Measurements from ENCODE around the gene UHMK1. TPM values are rescaled to one million over a fixed set of nuclear protein-coding genes. Genes with fewer than 3 reads are reported as not detected.
"Not testable (repeated sequence)": the region's sequence is repeated elsewhere in the genome, so short reads cannot be mapped to it uniquely, and the experiment has no call there.

Gene UHMK1, protein sequence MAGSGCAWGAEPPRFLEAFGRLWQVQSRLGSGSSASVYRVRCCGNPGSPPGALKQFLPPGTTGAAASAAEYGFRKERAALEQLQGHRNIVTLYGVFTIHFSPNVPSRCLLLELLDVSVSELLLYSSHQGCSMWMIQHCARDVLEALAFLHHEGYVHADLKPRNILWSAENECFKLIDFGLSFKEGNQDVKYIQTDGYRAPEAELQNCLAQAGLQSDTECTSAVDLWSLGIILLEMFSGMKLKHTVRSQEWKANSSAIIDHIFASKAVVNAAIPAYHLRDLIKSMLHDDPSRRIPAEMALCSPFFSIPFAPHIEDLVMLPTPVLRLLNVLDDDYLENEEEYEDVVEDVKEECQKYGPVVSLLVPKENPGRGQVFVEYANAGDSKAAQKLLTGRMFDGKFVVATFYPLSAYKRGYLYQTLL
- total RNA-seq: 24.7 TPM
- long read RNA-seq, full-length matches to known transcripts: 20 of 31 reads
- long read RNA-seq, partial matches to known transcripts: 2 of 31 reads
- long read RNA-seq, other reads (novel, unspliced or antisense): 9 of 31 reads

DNA sequence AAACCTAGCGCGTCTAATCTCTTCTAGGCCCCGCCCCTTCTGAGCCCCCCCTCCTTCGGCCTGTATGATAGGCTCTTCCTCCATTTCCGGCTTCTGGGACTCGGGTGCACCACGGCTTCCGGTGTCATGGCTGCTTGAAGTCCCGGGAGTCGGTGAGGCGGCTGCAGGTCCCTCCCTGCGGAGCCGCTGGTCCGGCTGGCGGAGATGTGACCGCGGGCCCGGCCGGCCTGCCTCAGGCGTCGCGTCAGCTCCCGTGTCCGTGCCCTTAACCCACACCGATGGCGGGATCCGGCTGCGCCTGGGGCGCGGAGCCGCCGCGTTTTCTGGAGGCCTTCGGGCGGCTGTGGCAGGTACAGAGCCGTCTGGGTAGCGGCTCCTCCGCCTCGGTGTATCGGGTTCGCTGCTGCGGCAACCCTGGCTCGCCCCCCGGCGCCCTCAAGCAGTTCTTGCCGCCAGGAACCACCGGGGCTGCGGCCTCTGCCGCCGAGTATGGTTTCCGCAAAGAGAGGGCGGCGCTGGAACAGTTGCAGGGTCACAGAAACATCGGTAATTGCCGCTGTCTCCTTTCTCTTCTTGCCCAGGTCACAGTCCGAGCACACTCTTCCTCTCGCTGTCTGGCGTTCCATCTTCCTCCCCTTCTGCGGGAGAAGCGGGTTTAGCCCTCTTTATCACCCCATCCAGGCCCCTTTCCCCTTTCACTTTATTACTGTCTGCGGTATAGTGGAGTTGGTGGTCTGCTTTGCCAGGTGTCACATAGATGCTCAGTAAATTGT, at the start of gene UHMK1:
UHMK1 (plus strand) TSS at position 96 of the 773 bp plus-strand sequence; CDS start at position 279, 183 bp downstream.
- DNase-seq (ENCODE audit: low spot score): peak; percentile 96
- intact Hi-C loops (cut with DNase I): loop anchor here (1.0 kb wide), 1 partner anchor 63 kb away; the partner anchor contains the start of gene UAP1

DNA sequence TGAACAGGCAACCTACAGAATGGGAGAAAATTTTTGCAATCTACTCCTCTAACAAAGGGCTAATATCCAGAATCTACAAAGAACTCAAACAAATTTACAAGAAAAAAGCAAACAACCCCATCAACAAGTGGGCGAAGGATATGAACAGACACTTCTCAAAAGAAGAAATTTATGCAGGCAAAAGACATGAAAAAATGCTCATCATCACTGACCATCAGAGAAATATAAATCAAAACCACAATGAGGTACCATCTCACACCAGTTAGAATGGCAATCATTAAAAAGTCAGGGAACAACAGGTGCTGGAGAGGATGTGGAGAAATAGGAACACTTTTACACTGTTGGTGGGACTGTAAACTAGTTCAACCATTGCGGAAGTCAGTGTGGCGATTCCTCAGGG, 43.3 kb upstream of the UHMK1 start:
- intact Hi-C loops (cut with DNase I): not testable (repeated sequence)

DNA sequence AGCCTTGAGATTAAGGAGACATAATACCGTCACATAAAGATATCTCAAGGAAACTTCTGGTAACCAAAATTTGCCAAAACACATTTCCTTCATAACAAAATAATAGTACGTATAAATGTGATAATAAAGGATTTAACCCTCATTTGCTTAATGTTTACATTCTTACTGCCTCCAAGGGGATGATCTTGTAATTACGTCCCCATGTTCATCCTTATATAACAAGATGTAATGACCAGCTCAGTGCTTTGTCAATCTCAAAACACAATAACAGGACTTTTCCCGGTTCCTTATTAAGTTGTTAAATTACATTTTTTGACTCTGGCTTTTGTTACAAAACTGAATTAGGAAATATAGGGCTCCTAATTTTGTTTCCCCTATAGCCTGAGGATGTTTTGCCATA, 41.3 kb upstream of the UHMK1 start:
- DNase-seq (ENCODE audit: low spot score): no peak
- intact Hi-C loops (cut with DNase I): no loop called here

More for the DNA sequence above, 43.3 kb upstream of the UHMK1 start:
- not testable (repeated sequence) for DNase-seq (ENCODE audit: low spot score)

DNA sequence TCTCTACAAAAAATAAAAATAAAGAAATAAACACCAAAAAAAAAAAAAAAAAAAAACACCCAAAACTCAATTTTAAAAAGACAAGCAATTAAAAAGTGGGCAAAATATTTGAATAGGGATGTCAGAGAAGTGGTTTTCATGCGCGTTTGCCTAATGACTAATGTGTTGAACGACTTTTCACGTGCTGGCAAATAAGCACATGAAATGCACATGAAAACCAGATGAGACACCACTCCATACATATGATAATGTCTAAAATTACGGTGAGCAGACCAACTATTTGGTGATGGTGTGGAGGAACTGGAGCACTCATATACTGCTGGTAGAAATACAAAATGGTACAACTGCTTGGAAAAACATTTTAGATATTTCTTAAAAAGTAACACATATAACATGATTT, 39.4 kb upstream of the UHMK1 start:
- DNase-seq (ENCODE audit: low spot score): no peak
- intact Hi-C loops (cut with DNase I): no loop called here

DNA sequence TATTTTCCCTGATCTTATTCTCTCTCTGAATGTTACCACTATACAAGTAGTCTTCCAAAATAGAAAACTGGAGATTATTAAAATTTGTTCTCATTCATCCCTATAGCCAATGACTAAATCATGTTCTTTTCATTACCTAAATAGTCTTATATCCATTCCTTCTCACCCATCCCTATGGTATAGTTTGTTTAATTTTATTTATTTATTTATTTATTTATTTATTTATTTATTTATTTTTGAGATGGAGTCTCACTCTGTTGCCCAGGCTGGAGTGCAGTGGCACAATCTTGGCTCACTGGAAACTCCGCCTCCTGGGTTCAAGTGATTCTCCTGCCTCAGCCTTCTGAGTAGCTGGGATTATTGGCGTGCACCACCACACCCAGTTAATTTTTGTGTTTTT, 35.2 kb upstream of the UHMK1 start:
- DNase-seq (ENCODE audit: low spot score); intact Hi-C loops (cut with DNase I): not testable (repeated sequence)

DNA sequence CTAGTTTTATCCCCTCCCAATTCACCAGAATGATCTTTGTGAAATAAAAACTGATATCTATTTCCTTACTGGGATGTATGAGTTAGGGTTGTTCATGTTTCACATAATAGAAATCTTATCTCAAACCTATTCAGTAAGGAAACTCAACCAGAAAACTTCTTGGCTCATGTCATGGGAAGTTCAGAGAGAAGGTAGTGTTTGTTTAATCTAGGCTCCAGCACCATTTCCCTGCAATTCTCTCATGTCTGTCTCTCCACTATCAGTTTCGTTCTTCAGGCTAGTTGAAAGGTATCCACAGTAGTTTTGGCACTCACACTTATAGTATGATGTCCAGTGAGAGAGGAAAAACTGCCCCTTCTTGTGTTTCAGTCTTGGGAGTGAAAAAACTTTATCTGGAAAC, 34.6 kb upstream of the UHMK1 start:
- intact Hi-C loops (cut with DNase I): no loop called here
- no peak for DNase-seq (ENCODE audit: low spot score)

DNA sequence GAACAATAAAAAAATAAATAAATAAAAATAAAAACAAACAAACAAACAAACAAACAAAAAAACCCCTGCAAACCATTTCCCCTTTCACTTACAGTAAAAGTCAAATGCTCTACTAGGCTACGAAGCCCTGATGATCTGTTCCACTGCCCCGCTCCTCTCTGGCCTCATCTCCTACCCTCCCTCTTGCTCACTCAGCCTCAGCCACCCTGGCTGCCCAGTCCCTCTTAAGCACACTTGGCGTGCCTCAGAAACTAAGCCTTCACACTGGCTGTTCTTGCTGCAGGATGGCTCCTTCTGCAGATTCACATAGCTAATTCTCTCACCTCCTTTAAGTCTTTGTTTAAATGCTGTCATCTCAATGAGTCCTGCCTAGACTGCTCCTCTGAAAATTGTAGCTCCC, 30.8 kb upstream of the UHMK1 start:
- DNase-seq (ENCODE audit: low spot score): no peak
- intact Hi-C loops (cut with DNase I): no loop called here

DNA sequence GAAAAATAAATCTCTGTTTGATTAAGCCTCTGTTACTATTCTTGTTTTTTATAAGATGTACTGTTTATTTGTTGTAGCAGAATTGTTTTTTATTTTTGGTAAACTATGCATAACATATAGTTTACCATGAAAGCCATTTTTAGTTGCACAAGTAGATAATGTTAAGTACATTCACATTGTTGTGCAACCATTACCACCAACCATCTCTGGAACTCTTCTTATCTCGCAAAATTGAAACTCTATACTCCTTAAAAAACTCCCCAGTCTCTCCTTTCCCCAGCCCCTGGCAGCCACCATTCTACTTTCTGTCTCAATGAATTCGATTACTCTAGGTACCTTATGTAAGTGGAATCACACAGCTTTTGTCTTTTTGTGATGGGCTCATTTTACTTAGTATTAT, 27.4 kb upstream of the UHMK1 start:
- no peak for DNase-seq (ENCODE audit: low spot score)
- intact Hi-C loops (cut with DNase I): no loop called here

DNA sequence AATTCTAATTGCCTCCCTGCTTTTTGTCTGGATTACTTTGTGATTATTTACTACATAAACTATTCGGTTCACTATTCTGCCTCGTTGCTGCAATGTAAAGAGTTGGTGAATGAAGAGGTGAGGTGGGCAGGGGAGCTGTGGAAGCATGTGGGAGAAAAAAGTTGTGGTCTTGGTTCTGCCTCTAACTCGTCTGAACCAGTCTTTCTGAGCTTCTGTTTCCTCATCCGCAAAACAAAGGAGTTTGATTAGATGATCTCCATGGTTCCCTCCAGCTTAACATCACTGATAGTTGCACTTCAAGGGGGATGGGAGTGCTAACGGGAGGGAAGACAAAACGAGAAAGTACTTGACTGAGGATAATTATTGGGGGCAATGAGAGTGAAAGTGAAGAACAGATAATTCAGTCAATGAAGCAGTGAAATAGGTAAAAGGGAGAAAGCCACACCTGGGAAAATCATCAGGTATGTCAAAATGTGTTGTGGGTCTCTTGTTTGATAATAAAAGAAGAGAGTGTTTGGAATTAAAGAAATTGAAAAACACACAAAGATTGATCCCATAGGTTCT, 26.2 kb upstream of the UHMK1 start:
- DNase-seq (ENCODE audit: low spot score): no peak
- intact Hi-C loops (cut with DNase I): no loop called here

DNA sequence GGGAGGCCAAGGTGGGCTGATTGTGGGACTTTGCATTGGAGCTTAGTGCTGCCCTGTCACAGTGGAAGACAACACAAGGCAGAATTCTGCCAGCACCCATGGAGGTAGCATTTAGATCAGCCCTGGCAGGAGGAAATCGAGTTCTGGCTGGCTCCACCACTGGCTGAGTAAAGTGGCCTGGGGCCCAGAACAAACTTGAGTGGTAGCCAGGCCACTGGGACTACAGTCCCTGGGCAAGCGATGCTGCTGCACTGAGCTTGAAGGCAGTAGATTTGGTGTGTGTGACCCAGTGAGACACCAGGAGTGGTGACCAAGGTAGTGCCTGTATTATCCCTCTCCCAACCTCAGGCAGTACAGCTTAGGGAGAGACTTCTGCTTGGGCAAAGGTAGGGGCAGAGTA, 22.5 kb upstream of the UHMK1 start:
- intact Hi-C loops (cut with DNase I): no loop called here
- DNase-seq (ENCODE audit: low spot score): no peak

DNA sequence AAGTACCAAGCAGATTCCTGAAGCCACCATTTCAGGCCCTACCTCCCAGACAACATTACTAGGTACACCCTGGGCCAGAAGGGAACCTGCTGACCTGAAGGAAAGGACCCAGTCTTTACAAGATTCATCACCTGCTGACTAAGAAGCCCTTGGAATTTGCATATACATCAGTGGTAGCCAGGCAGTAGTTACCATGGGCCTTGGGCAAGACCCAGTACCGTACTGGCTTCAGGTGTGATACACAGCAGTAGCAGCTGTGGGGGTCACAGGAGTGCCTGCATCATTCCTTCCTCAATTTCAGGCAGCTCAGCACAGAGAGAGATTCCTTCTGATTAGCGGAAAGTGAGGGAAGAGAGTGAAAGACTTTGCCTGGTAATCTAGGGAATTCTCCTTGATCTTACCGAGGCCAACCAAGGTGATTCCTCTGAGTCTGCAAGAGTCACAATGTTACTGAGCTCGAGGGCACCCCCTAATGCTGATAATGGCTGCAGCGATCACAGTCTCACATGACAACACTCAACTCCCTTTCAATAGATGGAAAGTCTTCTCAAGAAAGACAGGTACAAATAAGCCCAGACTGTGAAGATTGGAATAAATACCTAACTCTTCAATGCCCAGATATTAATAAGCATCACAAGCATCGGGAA, 22.0 kb upstream of the UHMK1 start:
- no peak for DNase-seq (ENCODE audit: low spot score)
- intact Hi-C loops (cut with DNase I): no loop called here

DNA sequence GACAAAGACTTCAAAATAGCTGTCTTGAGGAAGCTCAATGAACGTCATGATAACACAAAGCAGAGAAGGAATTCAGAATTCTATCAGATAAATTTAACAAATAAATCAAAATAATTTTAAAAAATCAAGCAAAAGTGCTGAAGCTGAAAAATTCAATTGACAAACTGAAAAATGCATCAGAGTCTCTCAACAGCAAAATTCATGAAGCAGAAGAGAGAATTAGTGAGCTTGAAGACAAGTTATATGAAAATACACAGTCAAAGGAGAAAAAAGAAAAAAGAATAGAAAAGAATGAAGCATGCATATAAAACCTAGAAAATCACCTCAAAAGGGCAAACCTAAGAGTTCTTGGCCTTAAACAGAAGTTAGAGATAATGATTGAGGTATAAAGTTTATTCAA, 21.0 kb upstream of the UHMK1 start:
- DNase-seq (ENCODE audit: low spot score): no peak
- intact Hi-C loops (cut with DNase I): no loop called here

DNA sequence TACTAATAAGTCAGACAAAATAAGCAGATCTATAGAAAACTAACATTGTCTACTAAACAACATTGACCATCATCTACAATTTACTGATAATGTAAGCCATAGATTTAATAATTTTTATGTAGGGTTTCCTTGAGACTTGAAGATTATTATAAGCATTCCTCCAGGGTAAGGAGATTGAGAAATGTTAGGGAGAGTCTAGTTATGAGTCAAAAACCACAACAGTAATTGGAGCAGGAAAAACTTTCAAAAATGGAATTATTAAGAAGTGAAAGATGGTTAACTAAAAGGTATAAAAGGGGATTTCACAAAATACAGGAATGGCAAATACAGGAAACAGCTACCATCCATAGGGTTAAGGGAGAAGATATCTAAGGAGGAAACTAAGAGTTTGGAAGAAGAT, 12.4 kb upstream of the UHMK1 start:
- DNase-seq (ENCODE audit: low spot score): no peak
- intact Hi-C loops (cut with DNase I): no loop called here

DNA sequence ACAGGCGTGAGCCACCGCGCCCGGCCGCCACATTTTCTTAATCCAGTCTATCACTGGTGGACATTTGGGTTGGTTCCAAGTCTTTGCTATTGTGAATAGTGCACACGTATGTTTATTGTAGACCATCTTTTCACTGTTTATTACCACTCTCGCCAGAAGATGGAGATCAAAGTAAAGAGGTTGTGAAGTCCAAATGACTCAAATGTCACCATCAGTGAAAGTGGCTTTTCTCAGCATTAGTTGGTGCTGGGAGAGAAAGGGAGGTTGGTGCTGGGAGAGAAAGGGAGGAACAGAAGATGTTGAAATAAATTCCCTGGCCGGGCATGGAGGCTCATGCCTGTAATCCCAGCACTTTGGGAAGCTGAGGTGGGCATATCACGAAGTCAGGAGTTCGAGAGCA, 10.4 kb upstream of the UHMK1 start:
- intact Hi-C loops (cut with DNase I): no loop called here
- DNase-seq (ENCODE audit: low spot score): no peak

DNA sequence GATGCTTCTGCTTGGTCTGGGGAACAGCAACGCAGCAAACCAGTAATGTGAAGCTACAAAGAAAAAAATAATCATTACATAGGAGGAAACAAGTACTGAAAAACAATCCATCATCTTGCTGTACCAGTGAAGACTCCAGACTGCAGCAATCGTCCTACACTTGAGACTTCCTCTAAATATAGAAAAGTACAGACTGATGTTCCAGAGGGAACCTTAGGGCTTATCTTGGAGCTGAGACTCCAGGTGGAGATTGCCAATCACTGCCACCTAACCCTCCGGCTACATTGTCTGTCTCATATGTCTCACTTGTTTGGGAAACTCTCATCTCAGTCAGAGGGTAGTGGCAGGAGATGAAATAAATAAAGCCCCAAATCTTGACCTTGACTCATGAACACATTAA, 9.4 kb upstream of the UHMK1 start:
- intact Hi-C loops (cut with DNase I): no loop called here
- DNase-seq (ENCODE audit: low spot score): no peak

DNA sequence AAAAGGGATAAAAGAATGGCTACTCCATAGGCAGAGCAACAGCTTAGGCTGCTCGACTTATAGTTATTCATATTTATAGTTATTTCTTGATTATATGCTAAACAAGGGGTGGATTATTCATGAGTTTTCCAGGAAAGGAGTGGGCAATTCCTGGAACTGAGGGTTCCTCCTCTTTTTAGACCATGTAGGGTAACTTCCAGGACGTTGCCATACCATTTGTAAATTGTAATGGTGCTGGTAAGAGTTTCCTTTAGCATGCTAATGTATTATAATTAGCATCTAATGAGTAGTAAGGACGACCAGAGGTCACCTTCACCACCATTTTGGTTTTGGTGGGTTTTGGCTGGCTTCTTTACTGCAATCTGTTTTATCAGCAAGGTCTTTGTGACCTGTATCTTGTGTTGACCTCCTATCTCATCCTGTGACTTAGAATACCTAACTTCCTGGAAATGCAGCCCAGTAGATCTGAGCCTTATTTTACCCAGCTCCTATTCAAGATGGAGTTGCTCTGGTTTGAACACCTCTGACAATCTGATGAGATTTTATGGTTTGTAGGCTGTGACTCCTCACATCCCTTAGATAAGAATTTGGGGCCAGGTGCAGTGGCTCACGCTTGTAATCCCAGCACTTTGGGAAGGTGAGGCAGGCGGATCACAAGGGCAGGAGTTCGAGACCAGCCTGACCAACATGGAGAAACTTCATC, 1.9 kb upstream of the UHMK1 start:
- intact Hi-C loops (cut with DNase I); DNase-seq (ENCODE audit: low spot score): not testable (repeated sequence)

DNA sequence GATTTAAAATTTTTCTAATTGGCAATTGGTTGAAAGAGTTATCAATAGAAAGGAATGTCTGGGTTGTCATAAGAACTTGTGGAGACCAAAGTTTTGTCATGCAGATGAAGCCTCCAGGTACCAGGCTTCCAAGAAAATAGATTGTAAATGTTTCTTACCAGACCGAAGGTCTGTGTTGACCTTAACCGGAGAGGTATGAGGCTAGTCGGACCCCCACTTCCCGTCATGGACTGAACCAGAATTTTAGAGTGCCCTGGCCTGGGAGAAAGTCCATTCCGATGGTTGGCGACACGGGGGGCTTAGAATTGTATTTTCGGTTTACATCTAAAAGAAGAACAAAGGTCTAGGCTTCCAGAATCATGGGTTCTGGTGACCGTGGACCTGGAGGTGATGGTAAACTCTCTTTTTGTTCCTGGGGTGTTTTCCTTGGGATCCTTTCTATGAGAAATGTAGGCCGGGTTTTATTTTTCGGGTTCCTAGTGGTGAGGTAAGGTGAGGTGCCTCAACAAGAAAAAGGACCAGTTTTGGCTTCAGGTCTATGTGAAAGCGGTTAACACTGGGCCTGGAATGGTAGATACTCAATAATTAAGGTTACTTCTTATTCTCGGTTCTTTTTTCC, 405 bp upstream of the UHMK1 start:
- intact Hi-C loops (cut with DNase I): loop anchor here (1.0 kb wide), 1 partner anchor 64 kb away; the partner anchor contains the start of gene UAP1
- DNase-seq (ENCODE audit: low spot score): no peak

DNA sequence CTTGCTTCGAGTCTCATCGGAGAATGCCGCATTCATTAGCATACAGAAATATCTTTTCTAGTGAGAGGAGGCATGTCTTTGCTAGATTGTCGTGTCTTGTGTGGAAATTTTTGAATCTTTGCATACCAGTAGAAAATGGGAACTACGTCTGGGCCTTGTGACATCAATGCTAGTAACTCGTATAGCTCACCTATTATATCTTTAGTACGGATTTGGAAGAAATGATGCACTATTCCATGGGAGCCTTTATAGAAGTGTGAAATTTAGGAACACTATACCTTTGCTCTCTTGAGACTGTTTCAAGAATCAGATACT, 835 bp downstream of the UHMK1 start:
- intact Hi-C loops (cut with DNase I): no loop called here
- DNase-seq (ENCODE audit: low spot score): no peak

DNA sequence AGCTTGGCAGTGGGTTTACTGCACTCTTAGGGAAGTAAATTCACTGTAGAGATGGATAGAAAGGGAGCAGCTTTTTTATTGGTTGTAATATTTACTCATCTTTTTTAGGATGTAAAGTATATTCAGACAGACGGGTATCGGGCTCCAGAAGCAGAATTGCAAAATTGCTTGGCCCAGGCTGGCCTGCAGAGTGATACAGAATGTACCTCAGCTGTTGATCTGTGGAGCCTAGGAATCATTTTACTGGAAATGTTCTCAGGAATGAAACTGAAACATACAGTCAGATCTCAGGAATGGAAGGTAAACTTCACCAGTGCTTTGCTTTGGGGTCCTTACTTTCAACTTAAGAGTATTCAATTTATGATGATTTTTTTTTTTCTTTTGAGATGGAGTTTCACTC, 3.2 kb downstream of the UHMK1 start:
- intact Hi-C loops (cut with DNase I): no loop called here
- DNase-seq (ENCODE audit: low spot score): no peak
